ENCODE results near the gene CAPNS2.

- TF ChIP-seq TCF7L2 (IDR thresholded peaks at IDR 0.05; ENCODE audit: low read depth, low read length) (no peak), REST (IDR thresholded peaks at IDR 0.05; ENCODE audit: insufficient read depth in 1 of 2, low read depth in 2 of 2, low read length in 1 of 2) (no peak), CTCF (IDR thresholded peaks at IDR 0.05) (no peak), POLR2AphosphoS5 (IDR thresholded peaks at IDR 0.05; ENCODE audit: low read depth, low read length) (no peak)
These were observed 9.9 kb downstream of the CAPNS2 start for GRCh38 chr16:55576384-55576783.
